Duodenal mucosa (tissue), 2 donors: Measurements from ENCODE around the gene PMM2.

Source experiments
- H3K27ac ChIP-seq: one replicate; pipeline ENCODE4 v1.7.0; 2013; ENCODE audit warnings: low read depth, low read length
- H3K27me3 ChIP-seq, 2 donors: one replicate each; pipeline ENCODE4 v1.7.0; 2013; ENCODE audit warnings: low read length in 2 of 2, control low read depth in 1 of 2; ENCODE audit not compliant: insufficient read depth in 2 of 2, control insufficient read depth in 1 of 2
- H3K36me3 ChIP-seq, 2 donors: one replicate each; pipeline ENCODE4 v1.7.0; 2013; ENCODE audit warnings: low read length in 2 of 2, control low read depth in 1 of 2; ENCODE audit not compliant: insufficient read depth in 2 of 2, control insufficient read depth in 1 of 2
- H3K4me1 ChIP-seq, 2 donors: one replicate each; pipeline ENCODE4 v1.7.0; 2013; ENCODE audit warnings: low read length in 2 of 2, control low read depth in 1 of 2; ENCODE audit not compliant: insufficient read depth in 2 of 2, control insufficient read depth in 1 of 2
- H3K4me3 ChIP-seq, 2 donors: one replicate each; pipeline ENCODE4 v1.7.0; 2013; ENCODE audit warnings: low read length in 2 of 2, low read depth in 1 of 2
- H3K9ac ChIP-seq, 2 donors: one replicate each; pipeline ENCODE4 v1.7.0; 2013; ENCODE audit warnings: low read length in 2 of 2, low read depth in 1 of 2
- H3K9me3 ChIP-seq, 2 donors: one replicate each; pipeline ENCODE4 v1.7.0; 2013; ENCODE audit warnings: low read length in 2 of 2, control low read depth in 1 of 2; ENCODE audit not compliant: control insufficient read depth in 1 of 2

The PMM2 gene

DNA sequence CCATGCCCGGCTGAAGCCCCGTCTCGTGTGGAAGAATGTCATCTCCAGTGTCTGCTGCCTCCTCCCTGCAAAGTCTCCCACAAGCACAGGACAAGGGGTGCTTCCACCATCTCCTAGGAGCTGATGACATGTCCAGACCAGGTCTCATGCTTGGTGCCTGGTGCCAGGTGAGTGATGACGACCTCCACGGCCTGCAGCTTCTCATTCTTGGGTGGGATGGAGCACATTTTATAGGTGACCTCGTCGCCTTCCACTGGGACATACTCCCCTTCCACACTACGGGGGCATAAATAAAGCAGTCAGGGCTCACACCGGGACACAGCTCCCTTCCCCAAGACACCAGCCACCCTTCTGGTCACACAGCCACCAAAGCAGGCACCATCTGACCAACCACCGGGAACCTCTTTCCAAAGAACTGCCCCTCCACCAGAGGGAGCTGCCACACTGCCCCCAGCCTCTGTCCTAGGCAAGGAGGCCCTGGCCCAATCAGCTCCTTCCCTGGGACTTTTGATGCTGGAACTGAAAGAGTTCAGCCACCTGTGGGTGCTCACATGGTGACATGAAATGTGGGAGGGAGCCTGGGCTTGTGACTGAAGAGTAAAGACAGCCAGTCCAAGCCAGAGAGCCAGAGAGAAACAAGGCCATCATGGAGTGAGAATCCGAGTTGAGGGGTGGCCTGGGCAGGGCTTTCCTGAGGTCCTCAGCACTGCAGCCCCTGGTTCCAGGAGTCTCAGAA, 57.6 kb downstream of the PMM2 start:
- H3K9ac ChIP-seq: no peak overlapping the region
- no peak overlapping the region for H3K27ac ChIP-seq
- H3K36me3 ChIP-seq: peaks cover 33 to 75% of the 10 kb centered on the region in 2 donors
- peaks cover 3 to 5% of the 10 kb centered on the region in 2 donors for H3K4me1 ChIP-seq
- no peak overlapping the region for H3K4me3 ChIP-seq
- H3K27me3 ChIP-seq: no peaks in the 10 kb centered on the region
- no peaks in the 10 kb centered on the region for H3K9me3 ChIP-seq

DNA sequence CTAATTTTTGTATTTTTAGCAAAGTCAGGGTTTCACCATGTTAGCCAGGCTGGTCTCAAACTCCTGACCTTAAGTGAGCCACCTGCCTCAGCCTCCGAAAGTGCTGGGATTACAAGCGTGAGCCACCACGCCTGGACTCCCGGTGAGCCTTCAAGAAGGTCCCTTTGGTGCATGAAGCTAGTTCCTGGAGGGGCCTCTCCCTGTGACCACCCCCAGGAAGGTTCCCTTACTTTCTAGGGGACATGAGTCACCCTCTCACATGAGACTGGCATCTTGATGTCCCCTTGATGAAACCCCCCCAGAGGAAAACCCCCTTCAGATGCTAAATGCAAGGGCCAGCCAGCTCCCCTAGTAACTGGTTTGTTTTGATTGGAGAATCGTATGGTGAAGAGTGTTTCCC, 58.3 kb downstream of the PMM2 start:
- Histone ChIP-seq H3K9me3 (no peaks in the 10 kb centered on the region), H3K4me1 (no peaks in the 10 kb centered on the region), H3K9ac (no peak overlapping the region), H3K27ac (no peak overlapping the region), H3K4me3 (no peak overlapping the region), H3K27me3 (no peaks in the 10 kb centered on the region), H3K36me3 (peaks cover 30 to 70% of the 10 kb centered on the region in 2 donors)

DNA sequence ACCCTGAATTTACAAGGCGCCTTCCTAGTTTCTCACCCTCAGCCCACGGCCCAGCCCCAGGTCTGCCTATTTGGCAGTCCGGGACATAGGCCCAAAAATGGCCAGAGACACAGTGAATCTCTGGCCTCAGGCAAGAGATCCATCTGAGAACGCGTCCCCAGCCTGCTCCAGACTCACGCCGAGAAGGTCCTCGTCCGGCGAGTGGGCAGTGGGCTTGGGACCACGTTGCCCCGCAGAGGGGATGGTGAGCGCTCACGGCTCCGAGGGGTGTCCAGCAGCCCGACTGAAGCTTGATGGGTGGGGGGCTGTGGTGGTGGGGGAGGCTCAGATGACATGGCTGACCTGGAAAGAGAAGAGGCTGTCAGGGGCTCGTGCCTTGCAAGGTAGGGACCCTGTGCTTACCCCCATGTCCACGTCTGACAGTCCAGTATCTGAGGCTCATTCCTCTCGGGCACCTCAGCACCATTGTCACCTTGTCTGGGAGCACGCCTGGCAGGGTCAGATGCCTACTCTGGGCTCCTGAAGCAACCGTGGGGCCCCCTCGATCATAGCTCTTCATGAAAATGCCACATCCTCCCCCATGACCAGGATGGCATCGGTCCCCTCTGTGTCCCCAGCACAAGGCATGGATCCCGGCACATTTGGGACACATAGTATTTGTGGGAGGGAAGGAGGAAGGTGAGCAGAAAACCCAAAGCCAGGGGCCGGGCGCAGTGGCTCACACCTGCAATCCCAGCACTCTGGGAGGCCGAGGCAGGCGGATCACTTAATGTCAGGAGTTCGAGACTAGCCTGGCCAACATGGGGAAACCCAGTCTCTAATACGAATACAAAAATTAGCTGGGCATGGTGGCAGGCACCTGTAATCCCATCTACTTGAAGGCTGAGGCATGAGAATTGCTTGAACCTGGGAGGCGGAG, 61.6 kb downstream of the PMM2 start:
- H3K9me3 ChIP-seq: no peaks in the 10 kb centered on the region
- peaks cover 19 to 23% of the 10 kb centered on the region in 2 donors for H3K4me1 ChIP-seq
- H3K27ac ChIP-seq: no peak overlapping the region
- H3K27me3 ChIP-seq: no peaks in the 10 kb centered on the region
- peaks cover 12 to 46% of the 10 kb centered on the region in 2 donors for H3K36me3 ChIP-seq
- no peak overlapping the region for H3K9ac ChIP-seq
- no peak overlapping the region for H3K4me3 ChIP-seq

DNA sequence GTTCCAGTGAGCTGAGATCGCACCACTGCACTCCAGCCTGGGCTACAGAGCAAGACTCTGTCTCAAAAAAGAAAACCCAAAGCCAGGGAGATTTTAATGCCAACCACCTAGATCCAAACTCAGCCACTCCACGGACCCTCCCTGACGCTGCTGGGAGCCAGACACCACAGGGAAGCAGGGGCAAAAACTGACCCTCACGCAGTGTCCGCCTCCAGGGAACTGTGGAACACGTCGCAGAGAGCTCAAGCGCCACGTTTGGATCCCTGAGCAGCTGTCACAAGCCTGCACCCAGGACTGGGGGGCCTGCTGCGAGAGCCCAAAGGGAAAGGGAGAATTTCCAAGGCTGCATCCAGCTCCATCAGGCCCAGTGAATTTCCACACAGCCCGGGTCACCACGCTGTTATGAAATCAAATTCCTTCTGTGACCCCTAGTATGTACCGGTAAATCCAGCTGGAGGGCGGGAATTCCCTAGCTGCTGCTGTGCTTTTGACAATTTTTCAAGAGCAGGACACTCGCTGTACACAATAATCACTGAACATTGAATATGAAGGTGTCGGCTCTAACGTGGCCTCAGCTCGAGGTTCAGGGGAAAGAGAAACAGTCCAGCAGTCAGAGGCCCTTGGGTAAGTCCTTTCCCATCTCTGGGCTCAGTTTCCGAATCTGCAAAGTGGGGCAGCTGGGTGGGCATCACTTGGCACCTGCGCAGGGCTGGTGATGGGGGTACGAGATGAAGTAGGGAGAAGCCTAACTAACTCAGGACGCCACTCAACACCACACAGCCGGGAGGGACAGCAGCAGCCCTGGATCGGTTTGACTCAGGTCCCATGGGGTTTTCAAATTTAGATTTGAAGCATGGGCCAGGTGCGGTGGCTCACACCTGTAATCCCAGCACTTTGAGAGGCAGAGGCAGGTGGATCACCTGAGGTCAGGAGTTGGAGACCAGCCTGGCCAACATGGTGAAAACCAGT, 62.6 kb downstream of the PMM2 start:
- Histone ChIP-seq H3K36me3 (peaks cover 4 to 37% of the 10 kb centered on the region in 2 donors), H3K27me3 (no peaks in the 10 kb centered on the region), H3K4me3 (no peak overlapping the region), H3K9me3 (no peaks in the 10 kb centered on the region), H3K27ac (peak overlapping the region; percentile 30), H3K4me1 (peaks cover 28 to 30% of the 10 kb centered on the region in 2 donors), H3K9ac (no peak overlapping the region)

DNA sequence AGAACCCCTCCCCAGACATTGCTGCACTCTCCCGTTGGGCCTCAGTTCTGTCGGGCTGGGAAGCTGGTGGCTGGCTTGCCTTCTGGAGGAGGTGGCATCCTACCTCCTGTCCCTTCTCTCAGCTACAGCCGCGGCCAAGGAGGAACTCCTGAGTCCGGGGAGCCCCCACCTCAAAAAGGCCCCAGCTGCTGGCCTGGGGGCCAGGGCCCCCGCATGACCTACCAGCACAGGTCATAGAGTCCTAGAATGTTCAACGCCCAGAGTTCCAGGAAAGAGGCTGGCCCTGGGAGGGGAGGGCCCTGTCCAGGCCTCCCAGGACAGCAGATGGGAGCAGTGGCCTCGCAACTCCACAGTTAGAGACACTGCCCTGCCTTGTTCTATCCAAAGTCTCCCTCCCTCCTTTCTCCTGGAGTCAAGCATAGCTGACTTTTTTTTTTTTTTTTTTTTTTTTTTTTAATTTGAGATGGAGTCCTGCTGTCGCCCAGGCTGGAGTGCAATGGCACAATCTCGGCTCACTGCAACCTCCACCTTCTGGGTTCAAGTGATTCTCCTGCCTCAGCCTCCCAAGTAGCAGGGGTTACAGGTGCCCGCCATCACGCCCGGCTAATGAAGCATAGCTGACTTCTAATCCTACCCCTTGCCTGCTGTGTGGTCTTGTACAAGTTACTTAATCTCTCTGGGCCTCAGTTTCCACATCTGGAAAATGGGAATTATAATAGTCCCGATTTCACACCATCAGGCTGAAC, 64.1 kb downstream of the PMM2 start:
- Histone ChIP-seq H3K36me3 (peaks cover 0 to 22% of the 10 kb centered on the region in 2 donors), H3K4me3 (no peak overlapping the region), H3K4me1 (peaks cover 39 to 42% of the 10 kb centered on the region in 2 donors), H3K27me3 (no peaks in the 10 kb centered on the region), H3K9me3 (no peaks in the 10 kb centered on the region), H3K27ac (no peak overlapping the region), H3K9ac (no peak overlapping the region)

DNA sequence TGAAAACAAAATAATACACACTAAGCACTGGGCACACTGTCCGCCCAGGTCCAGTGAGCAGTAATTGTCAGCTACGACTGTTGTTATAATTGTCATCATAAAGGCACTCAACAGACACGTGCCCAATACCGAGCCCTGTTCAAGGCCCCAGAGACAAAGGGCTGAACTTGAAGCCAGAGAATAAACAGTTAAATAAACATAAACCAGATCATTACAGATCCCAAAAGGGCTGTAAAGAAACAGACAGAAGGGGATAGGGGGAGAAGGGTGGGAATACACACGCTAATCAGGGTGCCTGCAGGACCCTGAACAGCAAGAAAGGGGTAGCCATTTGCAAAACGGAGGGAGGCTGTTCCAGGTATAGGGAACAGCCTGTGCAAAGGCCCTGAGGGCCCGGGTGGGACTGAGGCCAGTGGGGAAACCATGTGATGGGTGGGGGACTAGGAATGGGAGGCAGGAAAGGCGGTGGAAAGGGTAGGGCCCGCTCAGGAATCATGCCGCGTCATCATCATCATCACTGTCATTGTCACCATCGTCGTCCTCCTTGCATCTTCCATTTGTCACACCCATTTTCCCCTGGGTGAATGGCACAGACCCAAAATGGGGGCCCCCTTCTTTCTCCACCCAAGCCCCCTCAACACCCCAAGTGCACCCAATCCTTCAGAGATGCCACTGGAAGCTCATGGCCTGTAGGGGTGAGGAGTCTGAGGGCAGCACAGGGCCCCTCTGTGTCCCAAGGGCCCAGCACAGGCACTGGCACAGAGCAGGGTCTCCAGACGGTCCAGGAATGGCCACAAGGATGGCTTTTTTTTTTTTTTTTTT, 64.9 kb downstream of the PMM2 start:
- Histone ChIP-seq H3K27me3 (no peaks in the 10 kb centered on the region), H3K4me3 (no peak overlapping the region), H3K36me3 (peaks cover 0 to 21% of the 10 kb centered on the region in 2 donors), H3K27ac (no peak overlapping the region), H3K9me3 (no peaks in the 10 kb centered on the region), H3K9ac (no peak overlapping the region), H3K4me1 (peaks cover 45 to 50% of the 10 kb centered on the region in 2 donors)

DNA sequence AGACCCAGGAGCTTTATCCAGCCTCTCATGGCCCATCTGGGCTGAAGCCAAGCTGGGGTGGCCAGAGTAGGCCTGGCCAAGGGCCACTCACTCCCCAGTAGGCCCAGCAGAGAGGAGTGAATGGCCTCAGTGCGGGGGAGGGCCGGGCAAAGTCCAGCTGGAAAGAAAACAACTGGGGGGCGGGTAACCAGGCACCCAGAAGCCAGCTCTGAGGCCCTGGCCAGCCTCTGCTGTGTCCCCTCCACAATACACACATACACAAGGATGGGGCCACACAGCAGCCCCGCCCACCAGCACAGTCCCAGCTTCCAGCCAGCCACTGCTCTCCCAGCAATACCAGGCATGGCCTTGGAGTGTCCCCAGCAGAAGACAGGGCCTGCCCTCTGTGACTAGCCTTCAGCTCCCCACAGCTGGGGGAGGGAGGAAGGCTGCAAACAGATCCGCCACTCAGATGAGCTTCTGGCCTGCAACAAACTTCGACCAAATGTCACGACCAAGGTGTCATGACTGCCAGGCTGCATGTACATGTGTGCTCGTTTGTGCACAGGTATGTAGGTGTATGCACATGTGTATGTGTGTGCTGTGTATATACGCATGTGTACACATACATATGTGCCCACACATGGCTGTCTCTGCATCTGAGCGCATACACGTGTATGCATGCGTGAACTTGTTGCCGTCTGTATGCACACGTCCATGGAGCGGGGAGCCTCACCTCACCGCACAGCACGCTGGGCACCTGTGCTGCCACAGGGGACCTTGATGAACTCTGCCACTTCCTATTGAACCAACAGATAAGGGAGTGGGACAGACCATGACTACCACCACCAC, 66.2 kb downstream of the PMM2 start:
- Histone ChIP-seq H3K4me3 (peak overlapping the region; percentile 24 to 46), H3K36me3 (peaks cover 0 to 11% of the 10 kb centered on the region in 2 donors), H3K4me1 (peaks cover 50 to 55% of the 10 kb centered on the region in 2 donors), H3K9me3 (no peaks in the 10 kb centered on the region), H3K9ac (peak overlapping the region in 1 of 2 donors; percentile 32), H3K27ac (peak overlapping the region; percentile 44), H3K27me3 (no peaks in the 10 kb centered on the region)

DNA sequence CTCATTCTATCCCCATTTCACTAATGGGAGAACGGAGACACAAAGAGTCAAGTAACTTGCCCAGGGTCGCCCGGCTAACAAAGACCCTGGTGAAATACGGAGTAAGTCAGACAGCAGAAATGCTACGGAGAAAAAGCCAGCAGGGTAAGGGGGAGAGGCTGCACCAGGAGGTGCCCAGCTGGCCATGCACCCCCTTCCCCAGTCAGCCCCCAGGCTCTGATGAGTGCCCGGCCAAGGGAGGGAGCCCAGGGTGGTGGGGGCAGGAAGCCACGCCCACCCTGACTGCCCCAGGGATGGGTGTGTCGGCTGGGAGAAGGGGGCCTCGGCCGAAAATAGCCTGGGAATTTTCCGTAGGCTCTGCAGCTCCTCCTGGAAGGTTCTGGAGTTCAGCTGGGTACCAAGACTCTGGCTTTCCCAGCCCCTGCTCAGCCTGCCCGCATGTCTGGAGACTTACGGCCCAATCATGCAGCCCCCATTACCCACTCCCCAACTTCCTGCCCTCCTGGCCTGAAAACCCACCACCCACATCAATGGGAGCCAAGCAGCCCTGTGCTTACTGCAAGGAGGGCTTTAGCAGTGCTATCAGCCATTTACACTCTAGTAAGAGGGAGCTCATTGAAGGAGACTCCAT, 67.0 kb downstream of the PMM2 start:
- Histone ChIP-seq H3K9me3 (no peaks in the 10 kb centered on the region), H3K27ac (no peak overlapping the region), H3K4me3 (peak overlapping the region in 1 of 2 donors; percentile 24), H3K4me1 (peaks cover 53 to 55% of the 10 kb centered on the region in 2 donors), H3K27me3 (no peaks in the 10 kb centered on the region), H3K36me3 (peaks cover 0 to 3% of the 10 kb centered on the region in 2 donors), H3K9ac (no peak overlapping the region)
